ENCODE measurements around the gene LAT. TPM values are rescaled to one million over a fixed set of nuclear protein-coding genes. Genes with fewer than 3 reads are reported as not detected.

Gene LAT
- total RNA-seq, 1 experiment from 2014 or later = 3.7 TPM

DNA sequence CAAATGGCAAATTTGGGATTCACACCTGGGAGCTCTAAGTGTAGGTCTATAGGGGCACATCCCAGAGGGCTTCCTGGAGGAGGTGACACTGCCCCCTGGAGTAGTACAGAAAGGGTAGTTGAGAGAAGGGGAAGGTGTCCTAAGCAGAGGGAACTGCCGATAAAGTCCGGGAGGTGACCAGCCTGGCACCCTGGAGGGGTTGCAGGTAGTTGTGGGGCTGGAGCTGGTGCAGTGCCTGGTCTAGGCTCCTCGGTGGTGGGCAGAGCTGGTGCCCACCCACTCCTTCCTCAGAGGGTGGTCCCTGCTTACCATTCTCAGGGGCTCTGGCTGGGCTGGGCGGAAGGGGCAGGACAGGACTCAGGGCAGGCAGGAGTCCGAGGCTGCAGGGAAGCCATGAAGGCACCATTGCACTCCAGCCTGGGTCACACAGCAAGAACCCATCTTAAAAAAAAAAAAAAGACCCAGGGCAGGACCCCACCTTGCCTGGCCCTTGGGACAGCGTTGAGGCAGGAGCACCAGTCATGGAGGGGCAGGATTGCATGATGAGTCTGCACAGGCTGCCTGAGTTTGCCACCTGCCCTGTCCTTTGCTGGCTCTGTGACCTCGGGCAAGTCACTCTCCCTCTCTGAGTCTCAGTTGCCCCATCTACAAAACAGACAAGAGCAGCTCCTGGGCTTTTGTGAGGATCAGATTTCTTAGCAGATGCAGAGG, 43.8 kb downstream of the LAT start:
- in situ Hi-C loops (cut with HindIII; ENCODE audit: low pct_unique_long_range_greater_than_20kb, low sequenced_read_pairs) = no loop called here
- H3K36me3 ChIP-seq (ENCODE audit: control insufficient read depth, insufficient read depth, low read length) = no peaks in the 10 kb centered on the region
- H3K9me3 ChIP-seq (ENCODE audit: control insufficient read depth, insufficient read depth, low read depth, low read length) = no peaks in the 10 kb centered on the region
- no peaks in the 10 kb centered on the region for H3K27me3 ChIP-seq (ENCODE audit: control insufficient read depth, insufficient read depth, low read length)
- CTCF ChIA-PET = interaction anchor here (0.6 kb wide), 1 partner anchor 47 kb away, joined by 3 read pairs; no protein-coding TSS in a partner anchor
- BruUV-seq (replicated peaks) = no TSS peak
- intact Hi-C loops (cut with micrococcal nuclease; ENCODE audit: unreplicated experiment) = no loop called here
- H3K27ac ChIP-seq (ENCODE audit: low read length) = no peak overlapping the region
- ATAC-seq = no peak
- no peak for TF ChIP-seq POLR2AphosphoS5 (IDR thresholded peaks at IDR 0.05; ENCODE audit: low read depth, low read length)
- TF ChIP-seq, protein P1, sequence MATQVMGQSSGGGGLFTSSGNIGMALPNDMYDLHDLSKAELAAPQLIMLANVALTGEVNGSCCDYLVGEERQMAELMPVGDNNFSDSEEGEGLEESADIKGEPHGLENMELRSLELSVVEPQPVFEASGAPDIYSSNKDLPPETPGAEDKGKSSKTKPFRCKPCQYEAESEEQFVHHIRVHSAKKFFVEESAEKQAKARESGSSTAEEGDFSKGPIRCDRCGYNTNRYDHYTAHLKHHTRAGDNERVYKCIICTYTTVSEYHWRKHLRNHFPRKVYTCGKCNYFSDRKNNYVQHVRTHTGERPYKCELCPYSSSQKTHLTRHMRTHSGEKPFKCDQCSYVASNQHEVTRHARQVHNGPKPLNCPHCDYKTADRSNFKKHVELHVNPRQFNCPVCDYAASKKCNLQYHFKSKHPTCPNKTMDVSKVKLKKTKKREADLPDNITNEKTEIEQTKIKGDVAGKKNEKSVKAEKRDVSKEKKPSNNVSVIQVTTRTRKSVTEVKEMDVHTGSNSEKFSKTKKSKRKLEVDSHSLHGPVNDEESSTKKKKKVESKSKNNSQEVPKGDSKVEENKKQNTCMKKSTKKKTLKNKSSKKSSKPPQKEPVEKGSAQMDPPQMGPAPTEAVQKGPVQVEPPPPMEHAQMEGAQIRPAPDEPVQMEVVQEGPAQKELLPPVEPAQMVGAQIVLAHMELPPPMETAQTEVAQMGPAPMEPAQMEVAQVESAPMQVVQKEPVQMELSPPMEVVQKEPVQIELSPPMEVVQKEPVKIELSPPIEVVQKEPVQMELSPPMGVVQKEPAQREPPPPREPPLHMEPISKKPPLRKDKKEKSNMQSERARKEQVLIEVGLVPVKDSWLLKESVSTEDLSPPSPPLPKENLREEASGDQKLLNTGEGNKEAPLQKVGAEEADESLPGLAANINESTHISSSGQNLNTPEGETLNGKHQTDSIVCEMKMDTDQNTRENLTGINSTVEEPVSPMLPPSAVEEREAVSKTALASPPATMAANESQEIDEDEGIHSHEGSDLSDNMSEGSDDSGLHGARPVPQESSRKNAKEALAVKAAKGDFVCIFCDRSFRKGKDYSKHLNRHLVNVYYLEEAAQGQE (IDR thresholded peaks at IDR 0.05; ENCODE audit: insufficient read depth in 1 of 2, low read depth in 2 of 2, low read length in 1 of 2) = no peak
- TF ChIP-seq SIN3A (IDR thresholded peaks at IDR 0.05; ENCODE audit: borderline replicate concordance, insufficient read depth, low read depth, low read length) = no peak
- TF ChIP-seq TCF7L2 (IDR thresholded peaks at IDR 0.05; ENCODE audit: low read depth, low read length) = no peak
- TF ChIP-seq, protein P2, sequence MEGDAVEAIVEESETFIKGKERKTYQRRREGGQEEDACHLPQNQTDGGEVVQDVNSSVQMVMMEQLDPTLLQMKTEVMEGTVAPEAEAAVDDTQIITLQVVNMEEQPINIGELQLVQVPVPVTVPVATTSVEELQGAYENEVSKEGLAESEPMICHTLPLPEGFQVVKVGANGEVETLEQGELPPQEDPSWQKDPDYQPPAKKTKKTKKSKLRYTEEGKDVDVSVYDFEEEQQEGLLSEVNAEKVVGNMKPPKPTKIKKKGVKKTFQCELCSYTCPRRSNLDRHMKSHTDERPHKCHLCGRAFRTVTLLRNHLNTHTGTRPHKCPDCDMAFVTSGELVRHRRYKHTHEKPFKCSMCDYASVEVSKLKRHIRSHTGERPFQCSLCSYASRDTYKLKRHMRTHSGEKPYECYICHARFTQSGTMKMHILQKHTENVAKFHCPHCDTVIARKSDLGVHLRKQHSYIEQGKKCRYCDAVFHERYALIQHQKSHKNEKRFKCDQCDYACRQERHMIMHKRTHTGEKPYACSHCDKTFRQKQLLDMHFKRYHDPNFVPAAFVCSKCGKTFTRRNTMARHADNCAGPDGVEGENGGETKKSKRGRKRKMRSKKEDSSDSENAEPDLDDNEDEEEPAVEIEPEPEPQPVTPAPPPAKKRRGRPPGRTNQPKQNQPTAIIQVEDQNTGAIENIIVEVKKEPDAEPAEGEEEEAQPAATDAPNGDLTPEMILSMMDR (IDR thresholded peaks at IDR 0.05) = no peak
- H3K4me3 ChIP-seq (ENCODE audit: low read depth in 2 of 2, low read length in 2 of 2) = no peak overlapping the region
- POLR2A ChIA-PET = no interaction called here
- no peak for DNase-seq (ENCODE audit: low read depth, low spot score)
- no peaks in the 10 kb centered on the region for H3K4me1 ChIP-seq (ENCODE audit: control insufficient read depth, insufficient read depth, low read length)

DNA sequence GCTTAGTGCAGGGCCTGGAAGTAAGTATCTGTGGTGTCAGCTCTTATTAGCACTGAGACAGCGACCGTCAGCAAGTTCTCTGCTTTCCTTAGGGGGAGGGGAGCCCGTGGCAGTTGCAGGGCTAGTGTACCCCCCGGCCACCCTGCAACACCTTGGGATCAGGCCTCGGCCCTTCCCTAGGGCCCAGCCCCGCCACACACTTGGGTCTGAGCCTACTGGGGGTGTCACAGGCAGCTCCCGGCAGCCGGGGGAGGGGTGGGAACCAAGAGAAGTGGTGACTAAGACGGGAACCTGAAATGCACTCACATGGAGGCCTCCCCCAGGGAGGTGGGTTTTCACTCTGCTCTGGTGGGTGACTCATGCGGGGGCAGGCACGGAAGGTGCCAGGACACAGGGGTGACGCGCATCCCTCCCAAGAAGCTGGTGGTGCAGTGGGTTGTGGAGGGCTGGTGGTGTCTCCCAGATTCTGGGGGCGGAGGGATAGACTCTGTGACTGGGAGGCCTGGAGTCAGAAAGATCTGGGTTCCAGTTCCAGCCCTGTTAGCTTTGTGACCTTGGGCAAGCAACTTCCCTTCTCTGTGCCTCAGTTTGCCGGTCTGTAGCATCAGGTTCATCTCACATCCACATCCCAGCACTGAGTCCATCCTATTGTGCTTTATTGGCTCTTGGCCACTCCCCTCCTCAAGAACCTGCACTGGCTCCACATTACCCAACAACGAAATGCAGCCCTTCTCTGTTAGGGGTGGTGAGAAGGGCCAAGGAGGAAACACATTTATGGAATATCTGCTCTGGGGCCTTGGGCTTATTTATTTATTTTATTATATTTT, 44.5 kb downstream of the LAT start:
- ChIA-PET POLR2A (no interaction called here), CTCF (interaction anchor here (0.6 kb wide), 1 partner anchor 48 kb away, joined by 3 read pairs; no protein-coding TSS in a partner anchor)
- in situ Hi-C loops (cut with HindIII; ENCODE audit: low pct_unique_long_range_greater_than_20kb, low sequenced_read_pairs) (no loop called here), intact Hi-C loops (cut with micrococcal nuclease; ENCODE audit: unreplicated experiment) (no loop called here)
- H3K4me1 ChIP-seq (ENCODE audit: control insufficient read depth, insufficient read depth, low read length) = no peaks in the 10 kb centered on the region
- no peak overlapping the region for H3K27ac ChIP-seq (ENCODE audit: low read length)
- DNase-seq (ENCODE audit: low read depth, low spot score) = no peak
- no peaks in the 10 kb centered on the region for H3K36me3 ChIP-seq (ENCODE audit: control insufficient read depth, insufficient read depth, low read length)
- peak; percentile 56 for ATAC-seq
- TF ChIP-seq, protein P1 (IDR thresholded peaks at IDR 0.05; ENCODE audit: insufficient read depth in 1 of 2, low read depth in 2 of 2, low read length in 1 of 2) = no peak
- TF ChIP-seq POLR2AphosphoS5 (IDR thresholded peaks at IDR 0.05; ENCODE audit: low read depth, low read length) = no peak
- TF ChIP-seq TCF7L2 (IDR thresholded peaks at IDR 0.05; ENCODE audit: low read depth, low read length) = no peak
- TF ChIP-seq SIN3A (IDR thresholded peaks at IDR 0.05; ENCODE audit: borderline replicate concordance, insufficient read depth, low read depth, low read length) = no peak
- TF ChIP-seq, protein P2 (IDR thresholded peaks at IDR 0.05) = no peak
- no TSS peak for BruUV-seq (replicated peaks)
- no peaks in the 10 kb centered on the region for H3K9me3 ChIP-seq (ENCODE audit: control insufficient read depth, insufficient read depth, low read depth, low read length)
- H3K27me3 ChIP-seq (ENCODE audit: control insufficient read depth, insufficient read depth, low read length) = no peaks in the 10 kb centered on the region
- no peak overlapping the region for H3K4me3 ChIP-seq (ENCODE audit: low read depth in 2 of 2, low read length in 2 of 2)
